CD4-positive, alpha-beta T cell (primary cell): Measurements from ENCODE around the gene TAB3. TPM values are rescaled to one million over a fixed set of nuclear protein-coding genes. Genes with fewer than 3 reads are reported as not detected.

Experiments used
- ATAC-seq: fragments of 200-7000 bp; cut with Tn5 transposase; one replicate; pipeline ENCODE4 v1.10.0; 2022; ENCODE audit warnings: mild to moderate bottlenecking; ENCODE audit not compliant: poor library complexity
- CTCF ChIA-PET: fragments of 350-600 bp; sonication (Branson Sonifier 250); formaldehyde crosslinking; loops from one replicate; lab custom pipeline; 2021; ENCODE audit warnings: antibody characterized with exemption, inconsistent platforms; lab: Charles Lee
- POLR2A ChIA-PET: fragments of 350-600 bp; sonication (Branson Sonifier 250); formaldehyde crosslinking; loops from one replicate; lab custom pipeline; 2021; ENCODE audit warnings: antibody characterized with exemption, inconsistent platforms; lab: Charles Lee
- DNase-seq, 14 experiments: peaks; one replicate each; pipeline ENCODE4 v3.0.0-alpha.2; 2013 to 2020; ENCODE audit warnings: mixed read lengths in 2 of 14
- H3K27ac ChIP-seq, 2 donors: one replicate each; pipeline versions ENCODE4 v1.5.1 to v1.7.0; 2013; ENCODE audit warnings: low read length in 2 of 2, low read depth in 1 of 2, mild to moderate bottlenecking in 1 of 2
- H3K27me3 ChIP-seq, 2 experiments: 1 replicate in 1 of 2; 2 replicates in 1 of 2; pipeline versions ENCODE4 v1.6.1 to v1.7.0; 2013; ENCODE audit warnings: low read length in 2 of 2, control low read depth in 1 of 2, mild to moderate bottlenecking in 1 of 2, moderate library complexity in 1 of 2; ENCODE audit not compliant: insufficient read depth in 2 of 2, control insufficient read depth in 1 of 2
- H3K36me3 ChIP-seq: one replicate; pipeline ENCODE4 v1.6.1; 2013; ENCODE audit warnings: low read length, control low read depth; ENCODE audit not compliant: insufficient read depth
- H3K4me1 ChIP-seq: one replicate; pipeline ENCODE4 v1.6.1; 2013; ENCODE audit warnings: low read length, control low read depth; ENCODE audit not compliant: insufficient read depth
- H3K4me3 ChIP-seq: one replicate; pipeline ENCODE4 v1.5.1; 2013; ENCODE audit warnings: mild to moderate bottlenecking, low read length, moderate library complexity
- H3K9me3 ChIP-seq, 2 experiments: 1 replicate in 1 of 2; 2 replicates in 1 of 2; pipeline versions ENCODE4 v1.6.1 to v1.7.0; 2013; ENCODE audit warnings: low read length in 2 of 2, mild to moderate bottlenecking in 2 of 2, control low read depth in 1 of 2, moderate library complexity in 1 of 2; ENCODE audit not compliant: control insufficient read depth in 1 of 2, insufficient read depth in 1 of 2
- H3K27ac Mint-ChIP-seq: one replicate; pipeline ENCODE4 v1.8.0; 2020; ENCODE audit warnings: mixed read lengths
- H3K27me3 Mint-ChIP-seq: one replicate; pipeline ENCODE4 v1.8.0; 2021; ENCODE audit warnings: mixed read lengths
- H3K36me3 Mint-ChIP-seq: one replicate; pipeline ENCODE4 v1.8.0; 2021; ENCODE audit warnings: low read depth, mixed read lengths
- H3K4me1 Mint-ChIP-seq: one replicate; pipeline ENCODE4 v1.8.0; 2021; ENCODE audit warnings: low read depth, mixed read lengths
- H3K4me3 Mint-ChIP-seq: one replicate; pipeline ENCODE4 v1.8.0; 2020; ENCODE audit warnings: mild to moderate bottlenecking, mixed read lengths
- H3K9me3 Mint-ChIP-seq: one replicate; pipeline ENCODE4 v1.8.0; 2020; ENCODE audit warnings: mixed read lengths
- CTCF ChIP-seq: fragments of 200-600 bp; IDR thresholded peaks from one replicate; pipeline ENCODE4 v1.8.0; 2022; ENCODE audit warnings: antibody characterized with exemption, mild to moderate bottlenecking
- intact Hi-C, 2 experiments: fragments of 100-400 bp; cut with DNase I in 1 of 2; cut with micrococcal nuclease in 1 of 2; formaldehyde crosslinking; loops; one replicate each; pipeline versions ENCODE4 v1.15.1 to v1.9.0; 2023 to 2025; cut with DNase I, micrococcal nuclease
- total RNA-seq, 174 experiments: library from RNA in 2 of 174; stranded (reverse) in 2 of 174; gene quantifications; one replicate each; pipeline ENCODE4 v1.2.3 and lab custom pipeline; 2021 to 2026

TAB3 gene
- total RNA-seq, 2 experiments from 2014 or later, result 24.7 to 25.6 TPM

DNA sequence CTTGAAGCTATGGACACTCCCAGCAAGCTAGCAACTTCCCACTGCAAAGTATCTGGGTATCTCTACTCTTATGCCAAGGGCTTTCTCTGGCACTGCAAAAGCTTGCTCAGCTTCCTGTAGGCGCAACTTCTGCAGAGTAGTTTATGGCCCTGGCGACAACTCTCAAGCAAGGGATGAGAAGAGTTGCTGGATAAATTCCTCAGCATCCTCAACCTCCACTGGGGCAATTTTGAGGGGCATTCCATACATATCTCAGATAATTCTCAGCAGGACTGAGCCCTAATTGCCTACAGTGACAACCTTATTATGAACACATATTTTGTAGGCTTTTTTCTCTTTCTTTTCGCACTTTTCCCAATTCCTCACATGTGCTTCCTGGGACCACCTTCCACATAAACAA, 31.2 kb upstream of the TAB3 start:
- intact Hi-C loops, result no loop called here
- H3K9me3 Mint-ChIP-seq, result no peaks in the 10 kb centered on the region

DNA sequence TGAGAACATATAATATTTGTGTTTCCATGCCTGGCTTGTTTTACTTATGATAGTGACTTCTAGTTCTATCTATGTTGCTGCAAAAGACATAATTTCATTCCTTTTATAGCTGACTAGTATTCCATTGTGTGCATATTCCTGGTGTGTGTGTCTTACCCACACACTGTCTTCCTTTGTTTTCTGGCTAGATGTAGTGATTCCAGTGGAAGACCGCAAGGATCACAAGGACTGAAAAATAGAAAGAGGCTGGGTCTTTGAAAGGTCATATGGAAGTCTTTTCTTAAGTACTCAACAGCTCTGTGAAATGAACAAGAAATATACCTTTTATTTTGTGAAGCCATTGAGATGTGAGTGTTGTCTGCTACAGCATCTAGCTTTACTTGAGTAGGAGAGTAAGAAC, 29.4 kb upstream of the TAB3 start:
- no peak overlapping the region for H3K27ac Mint-ChIP-seq
- H3K36me3 Mint-ChIP-seq, result no peaks in the 10 kb centered on the region
- no peak for TF ChIP-seq CTCF
- no peaks in the 10 kb centered on the region for H3K4me1 Mint-ChIP-seq
- Histone ChIP-seq H3K36me3 (no peaks in the 10 kb centered on the region), H3K9me3 (no peaks in the 10 kb centered on the region), H3K27ac (no peak overlapping the region), H3K4me3 (no peak overlapping the region), H3K4me1 (no peaks in the 10 kb centered on the region), H3K27me3 (no peaks in the 10 kb centered on the region)
- CTCF ChIA-PET, result no interaction called here
- no peak for ATAC-seq
- no peaks in the 10 kb centered on the region for H3K27me3 Mint-ChIP-seq
- intact Hi-C loops, result no loop called here
- POLR2A ChIA-PET, result no interaction called here
- no peak overlapping the region for H3K4me3 Mint-ChIP-seq
- DNase-seq, result no peak
- H3K9me3 Mint-ChIP-seq, result no peaks in the 10 kb centered on the region

More for the DNA sequence above, 31.2 kb upstream of the TAB3 start:
- ChIA-PET CTCF (no interaction called here), POLR2A (no interaction called here)
- peaks cover 3% of the 10 kb centered on the region for H3K27me3 Mint-ChIP-seq
- Histone ChIP-seq H3K9me3 (no peaks in the 10 kb centered on the region), H3K4me1 (no peaks in the 10 kb centered on the region), H3K27me3 (no peaks in the 10 kb centered on the region), H3K27ac (no peak overlapping the region), H3K36me3 (no peaks in the 10 kb centered on the region), H3K4me3 (no peak overlapping the region)
- TF ChIP-seq CTCF, result no peak
- no peaks in the 10 kb centered on the region for H3K4me1 Mint-ChIP-seq
- DNase-seq (no peak), ATAC-seq (no peak)
- no peak overlapping the region for H3K4me3 Mint-ChIP-seq
- H3K36me3 Mint-ChIP-seq, result no peaks in the 10 kb centered on the region
- no peak overlapping the region for H3K27ac Mint-ChIP-seq

- Mint-ChIP-seq H3K27ac (no peak overlapping the region), H3K4me3 (no peak overlapping the region), H3K4me1 (peaks cover 8% of the 10 kb centered on the region)
Measured at GRCh38 chrX:30913492-30913891, 24.4 kb upstream of the TAB3 start.

More at GRCh38 chrX:30913492-30913891, 24.4 kb upstream of the TAB3 start:
- Histone ChIP-seq H3K4me1 (no peaks in the 10 kb centered on the region), H3K4me3 (no peak overlapping the region), H3K27ac (no peak overlapping the region), H3K36me3 (no peaks in the 10 kb centered on the region), H3K27me3 (no peaks in the 10 kb centered on the region), H3K9me3 (no peaks in the 10 kb centered on the region)
- ATAC-seq, result no peak
- Mint-ChIP-seq H3K36me3 (no peaks in the 10 kb centered on the region), H3K9me3 (no peaks in the 10 kb centered on the region), H3K27me3 (no peaks in the 10 kb centered on the region)
- ChIA-PET POLR2A (no interaction called here), CTCF (no interaction called here)
- intact Hi-C loops, result no loop called here
- DNase-seq, result no peak
- no peak for TF ChIP-seq CTCF
